DMS153 treated with DMSO at 0.1 percent for 48 hours (cell line): ENCODE data around the gene TMEM86A.
"Not testable (repeated sequence)": the region's sequence is repeated elsewhere in the genome, so short reads cannot be mapped to it uniquely, and the experiment has no call there.

Experiments used
- DNase-seq: peaks from one replicate; lab custom pipeline; 2025; ENCODE audit not compliant: unreplicated experiment; lab: John Stamatoyannopoulos, UW

TMEM86A gene

DNA sequence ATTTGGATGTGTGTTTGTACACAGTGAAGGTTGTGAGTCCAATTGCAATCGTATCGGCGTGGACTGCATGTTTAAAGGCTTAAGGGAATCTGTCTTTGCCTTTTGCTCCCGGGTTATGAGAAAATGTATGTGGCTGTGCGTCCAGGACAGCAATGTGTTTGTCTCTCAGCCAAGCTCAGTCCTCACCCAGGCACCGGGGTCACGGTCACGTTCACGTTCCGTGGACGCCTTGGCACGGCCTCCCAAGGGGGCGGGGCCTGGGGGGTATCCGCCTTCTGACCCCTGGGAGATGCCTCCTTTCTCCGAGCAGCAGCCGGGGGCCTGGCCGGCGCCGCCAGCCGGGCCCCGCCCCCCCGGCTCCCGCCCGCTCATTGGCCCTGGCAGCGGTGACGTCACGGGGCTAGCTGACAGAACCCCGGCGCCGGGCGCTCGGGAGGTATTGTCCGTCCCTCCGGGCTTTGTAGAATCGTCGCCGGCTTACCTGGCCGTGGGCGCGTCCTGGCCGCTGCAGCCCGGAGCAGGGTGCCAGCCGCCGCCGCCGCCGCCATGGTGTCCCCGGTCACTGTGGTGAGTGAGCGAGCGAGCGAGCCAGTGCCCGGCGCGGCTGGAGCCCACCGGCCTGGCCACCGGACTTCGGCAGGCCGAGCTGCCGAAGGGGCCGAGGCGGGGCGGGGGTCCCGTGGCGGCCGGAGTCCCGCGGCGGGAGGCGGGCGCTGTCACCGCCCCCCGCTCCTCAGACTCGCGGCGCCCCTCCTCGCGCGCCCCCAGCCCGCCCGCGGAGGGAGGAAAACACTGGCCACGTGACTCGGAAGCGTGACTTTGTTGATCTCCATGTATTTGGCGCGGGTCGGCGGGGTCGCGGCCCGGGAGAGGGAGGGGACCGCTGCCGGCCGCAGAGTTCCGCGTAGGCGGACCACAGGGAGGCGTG lies at the start of gene TMEM86A:
TMEM86A (plus strand) TSS at position 439 of the 928 bp plus-strand sequence; CDS start at position 547, 108 bp downstream.
- peak; percentile 54 for DNase-seq

DNA sequence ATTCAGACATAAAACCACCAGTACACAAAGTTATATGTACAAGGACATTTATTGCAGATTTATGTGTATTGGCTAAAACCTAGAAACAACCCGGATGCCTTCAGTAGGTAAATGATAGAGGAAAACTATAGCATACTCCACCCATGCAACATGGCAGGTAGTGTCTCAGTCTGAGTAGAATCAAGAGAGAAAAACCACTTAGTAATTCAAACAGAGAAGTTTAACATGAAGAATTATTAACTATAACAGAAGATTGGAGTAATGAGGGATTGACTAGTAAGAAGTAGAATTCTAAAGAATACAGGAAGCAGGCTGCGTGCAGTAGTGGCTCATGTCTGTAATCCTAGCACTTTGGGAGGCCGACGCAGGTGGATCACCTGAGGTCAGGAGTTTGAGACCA lies 48.2 kb upstream of the TMEM86A start:
- no peak for DNase-seq

- DNase-seq = no peak
These were observed 47.6 kb upstream of the TMEM86A start for GRCh38 chr11:18650859-18651557.

- no peak for DNase-seq
These were observed 40.9 kb upstream of the TMEM86A start for GRCh38 chr11:18657673-18658072.

- DNase-seq = not testable (repeated sequence)
These were observed 33.2 kb upstream of the TMEM86A start for GRCh38 chr11:18665353-18665872.

DNA sequence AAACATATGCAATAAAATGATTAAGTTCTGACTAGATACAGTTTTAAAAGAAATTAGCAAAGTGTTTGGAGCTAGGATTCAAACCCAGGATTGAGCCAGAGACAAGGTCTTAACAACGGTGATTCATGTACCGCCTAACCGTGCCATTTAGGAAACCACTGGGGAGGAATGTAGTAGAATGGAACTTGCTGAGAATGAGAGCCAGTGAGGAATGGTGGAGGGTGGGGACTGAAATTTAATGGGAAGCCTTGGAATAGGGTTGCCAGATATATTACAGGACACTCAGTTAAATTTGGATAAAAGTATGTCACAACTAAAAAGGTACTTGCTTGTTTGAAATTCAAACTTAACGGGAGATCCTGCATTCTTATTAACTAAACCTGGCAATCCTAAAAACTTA lies 30.4 kb upstream of the TMEM86A start:
- no peak for DNase-seq

GRCh38 chr11:18669219-18669596 lies 29.4 kb upstream of the TMEM86A start:
- DNase-seq = no peak

DNA sequence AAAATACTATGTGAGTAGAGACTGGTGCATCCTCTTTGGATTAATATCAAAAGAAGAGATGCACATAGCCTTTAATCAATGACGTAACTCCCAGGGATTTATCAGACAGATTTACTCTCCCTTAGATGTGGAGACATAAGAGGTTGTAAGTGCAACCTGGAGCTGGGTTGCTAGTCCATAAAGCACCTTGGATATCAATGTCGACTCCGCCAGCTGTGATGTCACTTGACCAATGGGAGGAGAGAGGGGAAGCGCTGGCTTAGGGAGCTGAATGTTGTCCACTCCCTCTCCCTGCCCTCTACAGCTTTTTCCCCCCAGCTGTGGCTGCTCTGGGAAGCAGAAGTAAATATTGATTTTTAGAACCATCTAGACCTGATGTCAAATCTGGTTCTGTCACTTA lies 28.9 kb upstream of the TMEM86A start:
- DNase-seq = no peak

DNA sequence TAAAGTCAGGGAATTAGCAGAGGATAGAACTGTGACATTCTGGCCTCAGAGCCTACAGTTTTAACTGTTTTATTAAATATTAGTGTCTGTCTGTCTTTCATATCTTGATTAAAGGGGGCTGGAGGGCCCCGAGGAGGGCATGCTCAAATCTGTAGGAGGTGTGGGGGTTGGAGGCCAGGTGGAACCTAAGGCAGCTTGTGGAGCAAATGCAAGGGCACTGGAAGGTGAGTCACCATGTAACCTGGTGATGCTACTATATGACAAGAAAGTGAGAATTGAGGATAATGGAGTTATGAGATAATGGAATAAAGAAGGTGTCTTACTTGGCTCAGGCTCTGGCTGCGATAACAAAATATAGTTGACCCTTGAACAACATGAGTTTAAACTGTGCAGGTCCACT lies 27.3 kb upstream of the TMEM86A start:
- no peak for DNase-seq

DNA sequence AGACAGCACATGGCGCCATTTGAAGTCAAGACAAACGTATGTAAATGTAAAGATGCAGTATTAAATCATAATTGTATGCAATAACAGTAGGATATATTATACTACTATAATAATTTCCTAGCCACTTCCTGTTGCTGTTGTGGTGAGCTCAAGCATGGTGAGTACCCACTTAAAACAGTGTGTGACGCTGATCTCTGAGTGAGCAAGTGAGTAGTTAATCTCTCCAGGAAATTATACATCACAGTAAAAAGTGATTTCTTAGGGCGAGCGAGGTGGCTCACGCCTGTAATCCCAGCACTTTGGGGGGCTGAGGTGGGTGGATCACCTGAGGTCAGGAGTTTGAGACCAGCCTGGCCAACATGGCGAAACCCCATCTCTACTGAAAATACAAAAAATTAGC lies 26.4 kb upstream of the TMEM86A start:
- DNase-seq = not testable (repeated sequence)

GRCh38 chr11:18676803-18677202 lies 21.8 kb upstream of the TMEM86A start:
- DNase-seq = no peak

DNA sequence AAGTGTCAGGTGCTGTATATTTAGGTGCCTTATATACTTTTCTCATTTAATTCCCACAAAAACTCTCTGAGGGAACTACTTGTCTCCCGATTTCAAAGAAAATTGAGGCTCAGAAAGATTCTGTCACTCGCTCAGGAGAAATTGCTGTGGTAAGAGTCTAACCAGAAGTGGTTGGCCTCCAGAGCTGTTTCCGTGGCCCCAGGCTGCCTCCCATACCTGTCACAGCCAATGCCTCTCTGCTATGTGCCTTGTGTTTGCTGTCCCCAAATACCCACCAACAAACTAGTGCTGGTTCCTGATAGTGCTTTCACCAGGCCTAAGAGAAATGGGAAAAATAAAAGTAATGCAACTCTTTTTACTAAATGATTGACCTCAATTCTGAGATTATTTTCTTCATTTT lies 21.0 kb upstream of the TMEM86A start:
- DNase-seq = no peak

- not testable (repeated sequence) for DNase-seq
These were observed 16.6 kb upstream of the TMEM86A start for GRCh38 chr11:18681949-18682348.

- DNase-seq = no peak
These were observed 16.1 kb upstream of the TMEM86A start for GRCh38 chr11:18682466-18682865.

GRCh38 chr11:18684267-18684666 lies 14.3 kb upstream of the TMEM86A start:
- DNase-seq = no peak

GRCh38 chr11:18691467-18692140 lies 7.0 kb upstream of the TMEM86A start:
- not testable (repeated sequence) for DNase-seq

DNA sequence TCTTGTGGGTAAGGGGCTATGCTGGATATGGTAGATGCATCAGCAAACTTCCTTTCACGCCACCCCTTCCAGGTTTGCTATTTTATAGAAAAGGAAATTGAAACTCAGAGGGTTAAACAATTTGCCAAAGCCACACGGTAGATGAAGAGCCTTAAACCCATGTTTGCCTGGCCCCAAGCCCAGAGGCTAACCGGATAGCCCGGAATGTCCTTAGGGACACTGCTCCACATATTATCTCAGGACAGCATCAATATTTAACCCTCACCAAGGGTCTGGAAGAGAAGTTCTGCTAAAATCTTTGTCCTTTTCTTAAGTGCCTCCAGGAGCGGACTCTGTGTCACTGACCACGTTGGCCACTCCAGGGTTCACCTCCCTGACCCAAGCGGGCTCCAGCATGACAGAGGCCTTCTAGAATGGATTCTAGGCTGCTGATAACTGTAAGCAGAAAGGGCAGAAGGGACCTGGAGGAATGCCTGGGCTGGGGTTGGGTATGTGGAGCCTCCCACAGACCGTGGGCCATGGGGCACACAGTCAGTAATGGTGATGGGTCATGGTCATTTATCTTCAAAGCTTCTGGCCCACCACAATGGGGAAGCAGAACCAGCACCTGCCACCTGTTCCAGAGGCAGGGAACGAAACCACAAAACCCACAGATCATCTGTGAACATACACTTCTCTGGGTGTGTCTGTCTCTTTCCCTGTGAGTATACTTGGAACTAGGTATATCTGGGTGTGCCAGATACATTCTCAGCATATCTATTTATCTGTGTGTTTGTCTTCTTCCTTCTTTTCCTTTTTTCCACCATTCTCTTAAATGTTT lies 5.4 kb upstream of the TMEM86A start:
- no peak for DNase-seq

GRCh38 chr11:18696638-18697225 lies 1.8 kb upstream of the TMEM86A start:
- DNase-seq = no peak

DNA sequence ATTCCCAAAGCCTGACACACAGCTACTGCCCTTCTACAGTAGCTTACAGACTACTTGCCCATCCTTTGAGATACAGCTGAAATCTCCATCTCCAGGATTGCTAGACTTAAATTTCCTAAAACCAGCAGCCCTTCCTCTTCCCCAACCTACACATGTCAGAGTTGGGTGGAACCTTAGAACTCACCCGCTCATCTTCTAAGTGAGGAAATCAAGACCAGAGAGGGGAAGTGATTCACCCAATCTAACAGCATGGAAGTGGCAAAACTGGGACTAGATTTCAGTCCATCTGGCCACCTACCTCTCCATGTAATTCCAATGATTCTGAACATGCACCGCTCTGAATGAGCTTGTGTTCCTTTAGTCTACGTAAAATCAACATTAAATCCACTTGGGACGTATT lies 1.0 kb upstream of the TMEM86A start:
- DNase-seq = no peak

DNA sequence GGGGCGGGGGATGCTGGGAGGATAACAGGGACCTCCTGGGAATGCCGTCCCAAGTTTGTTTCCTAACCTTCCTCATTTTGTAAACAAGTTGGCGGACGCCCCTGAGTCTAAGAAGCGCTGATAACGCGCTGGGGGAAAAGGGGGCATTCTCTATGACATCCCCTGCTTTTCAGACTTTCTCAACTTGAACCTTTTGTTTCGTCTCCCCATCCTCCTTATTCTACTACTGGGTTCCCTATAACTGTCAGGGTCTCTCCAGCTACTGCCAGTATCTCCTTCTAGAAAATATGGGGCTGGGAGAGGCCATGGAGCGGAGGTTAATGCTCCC lies 654 bp downstream of the TMEM86A start:
- no peak for DNase-seq
